Measurements from ENCODE around the gene WIPF1.

- TF ChIP-seq CTCF (IDR thresholded peaks at IDR 0.05; ENCODE audit: borderline replicate concordance, extremely low read depth, low read length, poor library complexity, severe bottlenecking) (no peak), EZH2 (IDR thresholded peaks at IDR 0.05; ENCODE audit: borderline replicate concordance, low read depth, low read length, severe bottlenecking) (no peak)
These were observed 25.8 kb downstream of the WIPF1 start for GRCh38 chr2:174571669-174572323.
